Measurements from ENCODE around the gene INTS4. TPM values are rescaled to one million over a fixed set of nuclear protein-coding genes. Genes with fewer than 3 reads are reported as not detected.
"Not testable (repeated sequence)": the region's sequence is repeated elsewhere in the genome, so short reads cannot be mapped to it uniquely, and the experiment has no call there.

INTS4 gene
- total RNA-seq, 1 experiment from 2014 or later, result 42.7 TPM

GRCh38 chr11:77959434-77959833 lies 35.0 kb downstream of the INTS4 start:
- no peak overlapping the region for H3K4me2 ChIP-seq (ENCODE audit: low read depth, low read length, poor library complexity, severe bottlenecking)
- H3K9me2 ChIP-seq (replicated peaks; ENCODE audit: insufficient read depth, low read length), result no peaks in the 10 kb centered on the region
- no peaks in the 10 kb centered on the region for H3K27me3 ChIP-seq (ENCODE audit: low read length)
- H4K20me1 ChIP-seq (ENCODE audit: insufficient read depth, low read depth, low read length), result no peaks in the 10 kb centered on the region
- DNase-seq, result no peak
- no peaks in the 10 kb centered on the region for H3K79me2 ChIP-seq (ENCODE audit: low read length)
- H3K9ac ChIP-seq (ENCODE audit: low read length), result no peak overlapping the region
- no peaks in the 10 kb centered on the region for H3K4me1 ChIP-seq (ENCODE audit: low read length)
- H3K27ac ChIP-seq (ENCODE audit: low read length), result no peak overlapping the region
- H3K9me3 ChIP-seq (ENCODE audit: low read length), result no peaks in the 10 kb centered on the region
- H2AFZ ChIP-seq (ENCODE audit: low read length), result no peak overlapping the region
- peaks cover 7% of the 10 kb centered on the region; the same call in 1 of the 2 replicates for H3K36me3 ChIP-seq (ENCODE audit: insufficient read depth, low read length)
- no peak overlapping the region for H3K4me3 ChIP-seq (ENCODE audit: low read length)

GRCh38 chr11:77958583-77959177 lies 35.8 kb downstream of the INTS4 start:
- not testable (repeated sequence) for H3K36me3 ChIP-seq (ENCODE audit: insufficient read depth, low read length); H3K4me3 ChIP-seq (ENCODE audit: low read length); DNase-seq; H3K79me2 ChIP-seq (ENCODE audit: low read length); H3K9me3 ChIP-seq (ENCODE audit: low read length); H3K9me2 ChIP-seq (replicated peaks; ENCODE audit: insufficient read depth, low read length); H3K9ac ChIP-seq (ENCODE audit: low read length); H3K4me2 ChIP-seq (ENCODE audit: low read depth, low read length, poor library complexity, severe bottlenecking); H2AFZ ChIP-seq (ENCODE audit: low read length); H3K27me3 ChIP-seq (ENCODE audit: low read length); H3K27ac ChIP-seq (ENCODE audit: low read length); H3K4me1 ChIP-seq (ENCODE audit: low read length); H4K20me1 ChIP-seq (ENCODE audit: insufficient read depth, low read depth, low read length)

- H3K36me3 ChIP-seq (ENCODE audit: insufficient read depth, low read length), result not testable (repeated sequence)
Observed at GRCh38 chr11:77943296-77943695, 51.2 kb downstream of the INTS4 start.

GRCh38 chr11:77942465-77942864 lies 52.0 kb downstream of the INTS4 start:
- not testable (repeated sequence) for H2AFZ ChIP-seq (ENCODE audit: low read length); H3K4me3 ChIP-seq (ENCODE audit: low read length); H3K9ac ChIP-seq (ENCODE audit: low read length); H3K9me2 ChIP-seq (replicated peaks; ENCODE audit: insufficient read depth, low read length); H3K4me1 ChIP-seq (ENCODE audit: low read length); H4K20me1 ChIP-seq (ENCODE audit: insufficient read depth, low read depth, low read length); H3K9me3 ChIP-seq (ENCODE audit: low read length); DNase-seq; H3K27me3 ChIP-seq (ENCODE audit: low read length); H3K36me3 ChIP-seq (ENCODE audit: insufficient read depth, low read length); H3K4me2 ChIP-seq (ENCODE audit: low read depth, low read length, poor library complexity, severe bottlenecking); H3K27ac ChIP-seq (ENCODE audit: low read length)
- peaks cover 13% of the 10 kb centered on the region; the same call in 1 of the 2 replicates for H3K79me2 ChIP-seq (ENCODE audit: low read length)

More at GRCh38 chr11:77943296-77943695, 51.2 kb downstream of the INTS4 start:
- not testable (repeated sequence) for H3K4me1 ChIP-seq (ENCODE audit: low read length); DNase-seq; H3K4me2 ChIP-seq (ENCODE audit: low read depth, low read length, poor library complexity, severe bottlenecking); H3K27ac ChIP-seq (ENCODE audit: low read length); H3K9me2 ChIP-seq (replicated peaks; ENCODE audit: insufficient read depth, low read length); H3K9me3 ChIP-seq (ENCODE audit: low read length); H4K20me1 ChIP-seq (ENCODE audit: insufficient read depth, low read depth, low read length); H2AFZ ChIP-seq (ENCODE audit: low read length); H3K27me3 ChIP-seq (ENCODE audit: low read length); H3K9ac ChIP-seq (ENCODE audit: low read length); H3K4me3 ChIP-seq (ENCODE audit: low read length)
- peaks cover 13% of the 10 kb centered on the region; the same call in 1 of the 2 replicates for H3K79me2 ChIP-seq (ENCODE audit: low read length)

- not testable (repeated sequence) for H3K27me3 ChIP-seq (ENCODE audit: low read length); H3K36me3 ChIP-seq (ENCODE audit: insufficient read depth, low read length); H3K4me2 ChIP-seq (ENCODE audit: low read depth, low read length, poor library complexity, severe bottlenecking); H3K79me2 ChIP-seq (ENCODE audit: low read length); H3K9me2 ChIP-seq (replicated peaks; ENCODE audit: insufficient read depth, low read length); H3K27ac ChIP-seq (ENCODE audit: low read length); H4K20me1 ChIP-seq (ENCODE audit: insufficient read depth, low read depth, low read length); DNase-seq; H3K4me3 ChIP-seq (ENCODE audit: low read length); H2AFZ ChIP-seq (ENCODE audit: low read length); H3K4me1 ChIP-seq (ENCODE audit: low read length); H3K9me3 ChIP-seq (ENCODE audit: low read length); H3K9ac ChIP-seq (ENCODE audit: low read length)
Observed at GRCh38 chr11:77933596-77933995, 60.9 kb downstream of the INTS4 start.

- H2AFZ ChIP-seq (ENCODE audit: low read length); H4K20me1 ChIP-seq (ENCODE audit: insufficient read depth, low read depth, low read length); H3K79me2 ChIP-seq (ENCODE audit: low read length); H3K9ac ChIP-seq (ENCODE audit: low read length); H3K9me2 ChIP-seq (replicated peaks; ENCODE audit: insufficient read depth, low read length); H3K9me3 ChIP-seq (ENCODE audit: low read length); H3K36me3 ChIP-seq (ENCODE audit: insufficient read depth, low read length); H3K27me3 ChIP-seq (ENCODE audit: low read length); H3K4me3 ChIP-seq (ENCODE audit: low read length); H3K4me1 ChIP-seq (ENCODE audit: low read length); H3K27ac ChIP-seq (ENCODE audit: low read length); DNase-seq; H3K4me2 ChIP-seq (ENCODE audit: low read depth, low read length, poor library complexity, severe bottlenecking): not testable (repeated sequence)
Observed at GRCh38 chr11:77930334-77931208, 63.9 kb downstream of the INTS4 start.

GRCh38 chr11:77917713-77918112 lies 76.8 kb downstream of the INTS4 start:
- not testable (repeated sequence) for H3K4me3 ChIP-seq (ENCODE audit: low read length); H4K20me1 ChIP-seq (ENCODE audit: insufficient read depth, low read depth, low read length); H3K9ac ChIP-seq (ENCODE audit: low read length); H3K9me3 ChIP-seq (ENCODE audit: low read length); H3K9me2 ChIP-seq (replicated peaks; ENCODE audit: insufficient read depth, low read length); H2AFZ ChIP-seq (ENCODE audit: low read length); H3K4me1 ChIP-seq (ENCODE audit: low read length); DNase-seq; H3K36me3 ChIP-seq (ENCODE audit: insufficient read depth, low read length); H3K79me2 ChIP-seq (ENCODE audit: low read length); H3K27me3 ChIP-seq (ENCODE audit: low read length); H3K4me2 ChIP-seq (ENCODE audit: low read depth, low read length, poor library complexity, severe bottlenecking); H3K27ac ChIP-seq (ENCODE audit: low read length)

GRCh38 chr11:77914307-77914791 lies 80.1 kb downstream of the INTS4 start:
- H3K36me3 ChIP-seq (ENCODE audit: insufficient read depth, low read length); H4K20me1 ChIP-seq (ENCODE audit: insufficient read depth, low read depth, low read length): not testable (repeated sequence)

More at GRCh38 chr11:77914307-77914791, 80.1 kb downstream of the INTS4 start:
- not testable (repeated sequence) for H3K9ac ChIP-seq (ENCODE audit: low read length); H3K79me2 ChIP-seq (ENCODE audit: low read length); H2AFZ ChIP-seq (ENCODE audit: low read length); H3K4me2 ChIP-seq (ENCODE audit: low read depth, low read length, poor library complexity, severe bottlenecking); H3K9me2 ChIP-seq (replicated peaks; ENCODE audit: insufficient read depth, low read length); H3K27me3 ChIP-seq (ENCODE audit: low read length); H3K27ac ChIP-seq (ENCODE audit: low read length); DNase-seq; H3K4me1 ChIP-seq (ENCODE audit: low read length); H3K9me3 ChIP-seq (ENCODE audit: low read length); H3K4me3 ChIP-seq (ENCODE audit: low read length)

All from Karpas-422 (cell line).